Colon (tissue), 2 donors: Measurements from ENCODE around the gene RUNDC1.

Source experiments
- FAIRE-seq: peaks from 2 replicates; lab custom pipeline; 2012; peaks lifted over from hg19 to GRCh38; lab: Jason Lieb, UNC
- donor health status: control.
- donor health status: control.

Gene RUNDC1

DNA sequence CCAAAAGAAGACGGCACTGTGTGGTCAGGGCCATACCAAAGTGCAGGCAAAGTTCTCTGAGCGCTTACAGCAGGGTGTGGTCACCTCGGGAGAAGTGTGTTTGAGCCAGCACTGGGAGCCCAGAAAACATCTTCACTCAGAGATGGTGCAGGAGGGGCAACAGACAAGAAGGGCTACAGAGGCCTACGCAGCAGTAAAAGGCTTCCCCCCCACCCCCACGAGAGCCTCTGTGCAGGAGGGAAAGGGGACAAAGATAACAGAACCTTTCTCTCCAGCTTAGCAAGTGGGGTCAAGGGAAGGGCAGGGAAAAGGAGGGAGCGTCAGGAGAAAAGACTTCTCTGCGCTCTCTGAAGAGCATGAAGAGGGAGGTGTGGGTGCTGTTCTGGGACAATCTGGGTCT is 39.1 kb downstream of the RUNDC1 start:
- FAIRE-seq: no peak

DNA sequence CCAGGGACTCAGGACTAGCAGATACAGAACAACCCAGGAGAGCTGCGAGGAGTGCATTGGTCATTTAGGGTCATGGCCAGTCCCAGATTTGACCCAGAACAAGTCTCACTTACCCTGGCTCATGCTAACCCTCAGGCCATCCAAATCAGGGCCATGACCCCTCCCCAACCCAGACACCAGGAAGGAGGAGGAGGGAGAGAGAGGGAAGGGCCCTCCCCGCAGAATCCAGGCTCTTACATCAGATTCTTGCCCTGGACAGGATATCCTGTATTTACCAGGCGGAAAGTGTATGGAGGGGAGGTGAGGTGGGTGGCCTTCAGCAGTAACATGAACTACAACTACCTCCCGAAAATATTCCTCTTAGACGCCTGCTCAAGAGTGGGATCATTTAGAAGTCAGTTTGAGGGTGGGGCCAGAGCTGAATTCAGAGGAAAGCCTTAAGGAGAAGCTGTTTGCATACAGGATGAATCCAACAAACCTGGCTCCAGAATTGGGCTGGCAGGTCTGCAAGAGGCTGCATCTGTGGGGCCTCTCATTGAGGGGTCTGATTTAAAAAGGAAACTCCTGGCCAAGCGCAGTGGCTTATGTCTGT is 39.8 kb downstream of the RUNDC1 start:
- no peak for FAIRE-seq

DNA sequence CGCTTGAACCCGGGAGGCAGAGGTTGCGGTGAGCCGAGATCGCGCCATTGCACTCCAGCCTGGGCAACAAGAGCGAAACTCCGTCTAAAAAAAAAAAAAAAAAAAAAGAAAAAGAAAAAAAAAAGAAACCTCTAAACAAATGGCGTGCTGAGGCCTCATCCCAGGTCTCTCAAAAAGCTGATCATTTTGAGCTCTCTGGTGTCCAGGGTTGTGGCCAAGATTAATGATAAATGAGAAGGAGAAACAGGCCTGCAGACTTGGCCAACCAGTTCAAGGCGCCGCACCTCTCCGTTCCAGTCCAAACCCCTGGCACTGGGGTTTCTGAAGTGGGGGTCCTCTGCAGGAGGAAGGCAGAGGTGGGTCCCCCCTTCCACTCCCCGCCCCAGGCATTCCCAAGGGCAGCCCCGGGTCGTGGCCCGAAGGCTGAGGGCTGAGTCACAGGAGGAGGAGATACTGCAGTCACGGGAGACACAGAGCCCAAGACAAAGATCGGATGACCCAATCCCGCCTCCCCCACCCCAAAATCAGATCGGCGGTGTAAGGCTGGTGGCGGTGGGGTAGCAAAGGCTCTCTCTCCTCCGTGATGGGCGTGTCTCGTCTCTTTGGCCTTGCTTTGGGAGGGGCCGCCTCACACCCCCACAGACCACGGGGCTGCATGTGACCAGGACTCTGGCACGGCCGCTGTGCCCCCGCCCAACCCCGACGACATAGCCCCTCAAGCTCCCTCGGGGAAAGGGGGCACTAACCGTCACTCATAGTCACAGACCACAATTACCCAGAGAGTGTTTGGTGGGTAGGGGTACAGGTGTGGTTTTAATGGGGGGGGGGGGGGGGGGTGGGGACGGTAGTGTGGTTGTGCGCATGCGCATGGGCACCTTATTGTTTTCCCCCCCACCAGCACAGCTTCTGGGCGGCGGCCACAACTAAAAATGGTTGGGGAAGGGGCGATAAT is 40.7 kb downstream of the RUNDC1 start:
- no peak for FAIRE-seq

DNA sequence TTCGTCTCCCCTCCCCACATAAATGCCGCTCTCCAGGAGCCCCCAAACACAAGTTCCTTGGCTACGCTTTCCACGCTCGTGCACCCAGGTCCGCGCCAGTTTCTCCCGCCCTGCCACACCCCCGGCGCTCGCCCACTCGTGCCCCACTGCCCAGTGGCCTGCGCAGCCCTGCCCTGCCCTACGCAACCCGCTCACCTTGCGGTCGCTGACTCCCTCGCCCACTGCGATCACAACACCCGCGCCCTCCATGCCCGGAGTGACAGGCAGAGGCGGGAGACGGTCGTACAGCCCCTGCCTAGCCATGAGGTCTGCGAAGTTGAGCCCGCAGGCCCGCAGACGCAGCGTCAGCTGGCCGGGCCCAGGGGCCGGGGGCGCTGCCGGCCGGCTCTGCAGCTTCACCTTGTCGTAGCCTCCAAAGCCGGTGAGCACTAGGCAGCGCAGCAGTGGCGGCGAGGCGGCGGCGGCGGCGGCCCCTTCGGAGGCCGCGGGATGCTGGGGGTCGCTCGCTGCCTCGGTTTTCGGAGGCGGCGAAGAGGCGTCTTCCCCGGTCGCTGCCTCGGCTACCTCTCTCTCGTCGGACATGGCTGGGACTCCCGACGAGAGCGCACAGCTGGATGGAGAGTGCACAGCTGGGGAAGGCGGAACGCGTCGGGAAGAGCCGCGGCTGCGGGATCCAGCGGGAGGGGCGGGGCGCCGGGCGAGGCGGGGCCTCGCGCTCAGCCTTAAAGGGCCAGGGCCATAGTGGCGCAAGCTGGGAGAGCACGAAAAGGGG is 41.6 kb downstream of the RUNDC1 start, which contains the start of gene VAT1:
VAT1 (minus strand) TSS at position 645 of the 772 bp plus-strand sequence; CDS start at position 582, 63 bp downstream.
- no peak for FAIRE-seq

DNA sequence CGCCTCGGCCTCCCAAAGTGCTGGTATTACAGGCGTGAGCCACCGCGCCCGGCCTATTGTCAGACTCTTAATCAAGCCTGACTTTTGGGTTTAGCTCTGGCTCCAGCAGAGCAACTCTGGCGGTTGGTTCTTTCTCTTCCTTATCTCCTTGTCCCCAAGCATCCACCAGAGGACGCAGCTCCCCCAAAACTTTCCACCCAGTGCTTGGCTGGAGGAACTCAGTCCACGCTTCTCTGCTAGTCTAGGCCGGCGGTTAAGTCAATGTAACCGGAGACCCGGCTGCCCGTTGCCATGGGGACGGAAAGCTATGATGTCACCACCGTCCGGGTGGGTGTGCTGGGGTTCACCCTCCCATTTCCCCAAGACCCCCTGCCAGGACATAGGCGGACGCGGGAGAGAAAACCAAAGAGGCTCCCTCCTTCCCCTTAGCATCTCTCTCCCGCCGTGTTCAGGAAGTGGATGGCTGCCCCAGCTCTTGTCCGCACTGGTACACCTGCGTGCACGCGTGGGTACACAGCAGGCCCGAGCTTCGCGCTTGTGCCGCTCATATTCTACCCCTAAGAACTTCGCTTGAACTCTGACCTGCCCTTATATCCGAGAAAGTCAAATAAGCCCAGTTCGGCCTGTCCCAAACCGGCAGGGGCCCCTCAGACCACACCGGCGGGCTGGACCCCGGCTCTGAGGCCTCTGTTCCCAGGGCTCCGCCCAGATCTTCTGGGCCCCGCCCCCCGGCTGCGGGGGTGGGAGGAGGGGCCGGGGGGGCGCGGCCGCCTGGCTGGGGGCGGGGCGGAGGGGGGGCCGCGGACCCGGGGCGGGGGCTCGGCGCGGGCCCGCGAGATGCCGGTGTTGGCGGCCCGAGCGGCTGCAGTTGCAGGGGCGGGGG is 44.3 kb downstream of the RUNDC1 start, which contains the start of gene RND2:
RND2 (plus strand) TSS at position 825 of the 883 bp plus-strand sequence. CDS start 117 bp downstream, outside the sequence.
- FAIRE-seq: no peak

DNA sequence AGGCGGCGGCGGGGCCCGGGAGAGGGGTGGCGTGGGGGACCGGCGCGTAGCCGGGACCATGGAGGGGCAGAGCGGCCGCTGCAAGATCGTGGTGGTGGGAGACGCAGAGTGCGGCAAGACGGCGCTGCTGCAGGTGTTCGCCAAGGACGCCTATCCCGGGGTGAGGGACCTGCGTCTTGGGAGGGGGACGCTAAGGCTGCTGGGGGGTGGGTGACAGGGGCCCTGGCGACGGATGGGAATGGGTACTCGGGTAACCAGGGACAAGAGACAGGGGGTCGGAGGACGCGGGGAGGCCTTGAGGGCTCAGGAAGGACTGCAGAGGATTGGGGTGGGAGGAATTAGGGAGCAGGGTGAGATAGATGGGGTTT is 44.9 kb downstream of the RUNDC1 start:
- FAIRE-seq: no peak

DNA sequence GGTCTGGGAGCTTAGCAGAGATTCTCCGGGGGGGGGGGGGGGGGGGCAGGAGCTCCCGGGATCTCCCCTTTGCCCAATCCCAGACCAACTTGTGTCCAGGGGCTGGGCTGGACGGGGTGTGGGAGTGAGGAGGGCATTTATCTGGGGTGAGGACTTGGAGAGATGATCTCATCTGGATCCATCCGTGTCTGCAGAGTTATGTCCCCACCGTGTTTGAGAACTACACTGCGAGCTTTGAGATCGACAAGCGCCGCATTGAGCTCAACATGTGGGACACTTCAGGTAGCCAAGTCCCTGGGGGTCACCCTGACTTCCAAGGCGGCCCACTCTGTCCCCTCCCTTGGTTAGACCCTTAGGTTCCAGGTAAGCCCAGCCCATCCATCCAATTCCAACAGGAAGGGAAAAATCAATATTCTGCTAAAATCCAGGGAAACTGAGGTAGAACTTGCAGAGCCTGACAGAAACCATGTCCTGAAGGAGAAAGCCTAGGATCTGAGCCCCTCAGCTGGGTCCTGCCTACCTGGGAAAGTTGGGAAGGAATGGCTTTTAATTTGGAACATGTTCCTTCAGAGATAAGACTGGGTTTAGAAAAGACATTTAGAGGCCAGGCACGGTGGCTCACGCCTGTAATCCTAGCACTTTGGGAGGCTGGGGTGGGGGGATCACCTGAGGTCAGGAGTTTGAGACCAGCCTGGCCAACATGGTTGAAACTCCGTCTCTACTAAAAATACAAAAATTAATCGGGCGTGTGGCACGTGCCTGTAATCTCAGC is 45.6 kb downstream of the RUNDC1 start:
- FAIRE-seq: no peak

DNA sequence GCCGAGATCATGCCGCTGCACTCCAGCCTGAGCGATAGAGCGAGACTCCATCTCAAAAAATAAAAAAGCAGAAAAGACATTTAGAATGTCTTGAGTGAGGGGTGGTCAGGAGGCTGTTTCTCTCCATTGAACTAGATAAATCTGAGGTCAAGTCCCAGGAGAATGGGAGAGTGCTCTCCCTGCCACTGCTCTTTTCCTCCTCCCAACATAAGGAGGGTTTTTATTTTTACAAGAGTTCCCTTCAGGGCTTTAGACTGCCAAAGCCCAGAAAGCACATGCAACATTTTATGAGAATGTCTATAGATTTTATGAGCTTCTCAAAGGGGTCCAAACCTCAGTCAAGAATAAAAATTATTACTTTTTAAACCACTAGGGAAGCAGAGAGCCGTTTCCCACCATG is 46.2 kb downstream of the RUNDC1 start:
- no peak for FAIRE-seq

DNA sequence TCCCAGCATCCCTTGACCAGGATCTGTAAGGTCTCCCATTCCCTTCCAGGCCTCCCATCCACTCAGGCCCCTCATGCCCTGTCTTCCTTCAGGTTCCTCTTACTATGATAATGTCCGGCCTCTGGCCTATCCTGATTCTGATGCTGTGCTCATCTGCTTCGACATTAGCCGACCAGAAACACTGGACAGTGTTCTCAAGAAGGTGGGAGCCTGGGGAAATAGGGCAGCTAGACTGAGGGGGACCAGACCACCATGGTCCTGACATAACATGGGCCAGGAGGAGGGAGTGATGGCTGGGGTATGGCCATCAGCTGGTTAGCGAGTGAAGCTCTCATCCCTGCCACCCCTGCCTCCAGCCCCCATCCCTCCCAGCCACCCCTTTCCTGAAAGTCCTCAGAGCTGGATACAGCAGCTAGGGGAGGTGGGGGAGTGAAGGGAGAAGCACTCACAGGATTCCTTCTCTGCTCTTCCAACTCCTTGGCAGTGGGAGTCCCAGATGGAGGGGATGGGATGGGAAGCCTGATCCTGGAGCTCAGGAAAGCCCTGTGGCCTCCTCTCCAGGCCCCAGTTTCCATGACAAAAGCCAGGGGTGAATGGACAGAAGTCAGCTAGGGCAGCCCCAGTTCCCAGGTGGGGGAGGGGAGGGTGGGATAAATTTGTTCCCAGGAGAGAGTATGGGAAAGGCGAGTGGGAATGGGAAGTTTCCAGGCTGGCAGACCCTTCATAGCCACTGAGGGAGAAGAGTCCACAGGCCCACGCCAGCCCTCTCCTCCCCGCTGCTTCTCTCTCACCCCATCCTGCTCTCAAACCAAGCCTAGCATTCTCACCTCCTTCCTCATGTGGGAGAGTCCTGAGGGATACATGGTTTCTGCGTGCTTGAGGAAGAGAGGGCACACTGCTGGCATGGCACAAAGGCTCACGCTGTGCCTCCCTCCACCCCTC is 47.0 kb downstream of the RUNDC1 start:
- no peak for FAIRE-seq

DNA sequence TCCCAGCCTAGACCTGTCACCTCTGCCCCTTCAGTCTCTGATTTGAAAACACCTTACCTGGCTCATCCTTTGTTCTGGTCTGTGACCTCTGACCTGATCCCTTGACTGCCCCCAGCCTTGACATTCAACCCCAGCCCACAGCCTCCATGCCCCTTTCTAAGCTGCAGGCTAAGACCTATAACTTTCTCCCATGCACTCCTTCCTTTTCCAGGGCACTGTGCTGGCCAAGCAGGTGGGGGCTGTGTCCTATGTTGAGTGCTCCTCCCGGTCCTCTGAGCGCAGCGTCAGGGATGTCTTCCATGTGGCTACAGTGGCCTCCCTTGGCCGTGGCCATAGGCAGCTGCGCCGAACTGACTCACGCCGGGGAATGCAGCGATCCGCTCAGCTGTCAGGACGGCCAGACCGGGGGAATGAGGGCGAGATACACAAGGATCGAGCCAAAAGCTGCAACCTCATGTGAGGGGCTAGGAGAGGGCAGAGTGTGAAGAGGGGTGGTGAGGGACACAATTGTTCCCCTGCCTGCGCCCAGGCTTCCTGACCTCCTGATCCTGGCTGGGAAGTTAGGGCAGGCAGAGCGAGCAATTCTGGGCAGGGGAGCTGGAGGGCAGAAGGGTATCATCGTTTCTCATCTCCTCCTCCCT is 48.0 kb downstream of the RUNDC1 start:
- FAIRE-seq: no peak

DNA sequence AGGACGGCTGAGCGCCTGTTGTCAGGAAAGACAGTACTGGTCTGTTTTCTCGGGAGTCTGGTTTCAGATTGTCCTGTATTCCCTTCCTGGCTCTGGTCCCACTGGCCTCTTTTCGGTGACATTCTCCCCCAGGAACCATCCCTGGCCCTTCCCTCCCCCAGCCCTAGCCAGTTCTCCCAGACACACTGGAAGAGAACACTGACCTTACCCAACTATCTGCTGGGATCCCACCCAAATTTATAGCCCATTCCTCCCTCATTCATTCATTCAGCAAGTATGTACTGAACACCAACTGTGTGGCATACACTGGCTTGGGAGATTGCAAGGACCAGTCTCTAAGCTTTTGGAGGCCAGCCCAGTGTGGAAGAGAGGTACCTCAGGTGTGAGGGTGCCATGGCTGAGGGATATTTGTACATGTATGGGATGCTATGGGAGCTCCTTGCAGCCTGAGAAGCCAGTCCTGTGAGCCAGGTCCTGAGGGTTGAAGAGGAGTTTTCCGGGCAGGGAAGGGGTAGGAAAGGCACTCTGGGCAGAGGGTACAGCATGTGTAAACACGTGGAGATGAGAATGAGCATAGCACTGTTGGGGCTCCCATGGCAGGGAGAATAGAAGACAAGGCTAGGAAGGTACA is 49.9 kb downstream of the RUNDC1 start:
- FAIRE-seq: no peak

DNA sequence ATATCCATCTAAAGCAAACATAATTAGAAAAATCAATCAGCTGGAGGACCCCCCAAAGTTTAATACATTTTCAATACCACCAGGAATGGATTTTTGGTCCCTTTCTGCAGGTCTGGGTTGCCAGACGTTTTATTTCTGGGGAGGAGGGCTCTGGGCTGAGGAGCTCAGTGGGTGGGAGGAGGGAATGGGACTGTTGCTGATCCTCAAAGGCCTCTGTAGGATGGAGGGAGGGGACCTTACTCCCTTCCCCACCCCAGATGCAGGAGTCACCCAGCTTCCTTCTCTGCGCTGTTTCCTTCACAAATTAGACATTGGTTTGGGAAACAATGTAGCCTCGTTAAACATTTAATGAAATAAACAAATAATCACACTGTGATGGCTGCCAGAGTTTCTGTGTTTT is 51.3 kb downstream of the RUNDC1 start:
- FAIRE-seq: no peak

DNA sequence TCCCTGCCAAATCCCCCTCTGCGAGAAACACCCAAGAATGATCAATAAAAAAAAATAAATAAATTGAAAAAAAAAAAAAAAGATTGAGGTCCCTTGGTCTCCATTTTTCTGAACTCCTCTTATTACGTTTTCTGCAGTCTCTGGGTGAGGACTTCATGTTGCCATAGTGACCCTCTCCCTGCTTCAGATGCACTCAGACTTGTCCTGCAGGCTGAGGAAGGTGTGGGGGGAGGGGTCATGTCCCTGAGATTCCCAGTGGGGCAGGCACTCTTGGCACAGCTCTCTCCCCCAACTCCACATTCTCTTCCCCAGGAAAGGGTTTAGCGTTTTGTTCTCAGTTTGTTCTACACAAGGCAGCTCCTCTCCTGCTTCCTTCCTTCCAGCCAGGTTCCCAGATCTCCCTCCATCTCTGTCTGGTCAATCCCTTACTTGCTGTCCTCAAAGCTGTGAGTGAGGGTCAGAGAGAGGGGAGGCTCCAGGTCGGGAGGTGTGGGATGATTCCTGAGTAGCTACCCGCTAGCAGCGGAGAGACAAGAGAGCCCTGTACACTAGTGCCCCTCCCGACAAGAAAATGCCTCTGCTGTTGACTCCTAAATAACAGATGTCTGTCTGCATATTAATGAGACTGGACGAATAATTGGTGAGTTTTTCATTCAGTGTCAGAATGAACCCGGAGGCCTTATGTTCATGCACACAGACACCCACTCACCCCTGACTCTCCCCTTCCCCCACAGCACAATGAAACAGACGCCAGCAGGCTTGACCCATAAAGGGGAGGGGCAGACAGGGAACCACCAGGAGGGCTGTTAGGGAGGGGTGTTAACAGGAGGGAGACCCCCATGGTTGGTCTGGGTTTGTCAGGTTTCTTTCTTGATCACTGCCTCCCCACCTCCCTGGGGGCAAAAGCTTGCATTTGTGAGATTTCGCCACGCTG is 53.9 kb downstream of the RUNDC1 start:
- FAIRE-seq: no peak

DNA sequence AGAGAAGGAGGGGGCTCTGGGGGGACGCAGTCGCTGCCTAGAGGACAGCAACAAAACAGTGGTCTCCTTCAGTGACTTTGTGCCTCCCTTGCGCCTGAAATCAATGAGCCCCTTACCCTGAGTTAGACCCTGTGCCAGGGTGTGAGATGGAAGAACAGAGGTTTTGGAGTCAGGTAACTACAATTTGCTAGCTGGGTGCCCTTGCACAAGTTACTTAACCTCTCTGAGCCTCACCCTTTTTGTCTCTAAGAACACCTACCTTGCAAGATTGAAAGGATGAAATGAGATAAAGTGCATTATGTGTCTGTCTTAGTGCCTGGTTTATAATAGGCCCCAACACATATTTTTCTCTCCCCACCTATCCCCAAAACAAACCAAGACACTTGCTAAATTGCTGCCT is 54.5 kb downstream of the RUNDC1 start:
- no peak for FAIRE-seq

DNA sequence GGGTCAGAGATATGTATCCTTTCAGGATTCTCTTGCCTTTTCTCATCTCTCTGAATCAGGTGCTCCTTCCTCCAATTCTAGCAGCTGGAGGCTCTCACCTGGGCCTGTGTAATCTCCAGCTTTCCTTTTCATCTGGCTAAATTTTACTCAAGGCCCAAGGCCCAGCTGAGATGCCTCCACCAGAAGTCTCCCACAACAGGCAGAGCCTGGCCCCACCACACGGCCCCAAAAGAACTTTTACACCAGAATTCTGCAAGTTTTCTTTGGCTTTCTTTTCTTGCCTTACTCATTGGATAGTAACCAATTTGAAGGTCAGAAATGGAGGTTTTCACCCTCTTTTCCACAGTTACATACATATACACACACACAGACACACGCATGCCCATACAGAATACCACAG is 59.3 kb downstream of the RUNDC1 start:
- no peak for FAIRE-seq

DNA sequence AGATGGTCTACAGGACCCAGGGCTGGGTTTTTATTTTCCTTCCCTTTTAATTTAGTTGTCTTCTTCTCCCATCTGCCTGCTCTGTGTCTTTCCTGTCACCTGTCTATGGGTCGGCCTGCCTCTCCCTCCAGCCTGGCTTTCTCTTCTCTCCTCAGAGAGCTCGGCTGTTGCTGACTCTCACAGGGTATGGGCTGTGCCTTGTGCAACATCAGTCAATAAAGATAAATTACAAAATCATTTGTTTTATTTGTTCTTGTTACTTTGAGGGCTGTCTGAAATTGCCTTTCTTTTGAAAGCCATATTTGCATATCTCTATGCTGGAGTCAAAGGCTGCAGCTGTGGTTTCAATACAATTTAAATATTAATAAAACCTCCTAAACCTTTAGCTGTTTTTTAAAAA is 60.3 kb downstream of the RUNDC1 start:
- FAIRE-seq: no peak

DNA sequence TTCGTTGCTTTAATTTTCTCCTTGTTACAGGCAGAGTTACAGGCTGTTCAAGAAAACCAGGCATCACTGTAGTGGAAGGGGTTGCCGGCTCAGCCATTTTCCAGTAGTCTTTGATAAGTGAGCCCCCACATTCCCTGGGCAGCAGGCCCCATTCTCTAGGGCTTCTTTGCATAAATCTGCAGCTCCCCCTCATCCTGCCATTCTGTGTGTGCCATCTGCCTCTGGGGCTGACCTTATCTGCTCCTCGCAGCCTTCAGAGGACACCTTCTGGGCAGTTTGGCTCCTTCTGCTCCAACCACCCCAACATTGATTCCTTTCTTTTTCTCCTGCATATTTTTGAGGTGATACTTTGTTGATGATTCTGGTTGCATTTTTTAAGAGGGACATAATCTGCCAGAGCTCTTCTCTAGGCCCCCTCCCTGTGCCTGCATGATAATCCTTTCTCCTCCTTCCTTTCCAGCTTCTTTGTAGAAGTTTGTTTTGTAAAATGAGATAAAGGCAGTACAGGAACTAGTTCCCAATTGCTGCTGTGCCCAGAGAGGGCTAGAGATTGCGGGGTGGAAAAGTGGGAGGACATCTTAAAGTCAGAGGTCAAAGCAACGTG is 61.8 kb downstream of the RUNDC1 start:
- FAIRE-seq: no peak
